AG04449 (cell line): ENCODE measurements around the gene EPB41L3.

Experiments
- CTCF ChIA-PET: fragments of 350-600 bp; formaldehyde crosslinking; extraction: SDS; loops from one replicate; lab custom pipeline; 2021; ENCODE audit warnings: antibody characterized with exemption; lab: Yijun Ruan, JAX
- POLR2A ChIA-PET: fragments of 400-600, 350-600 bp; formaldehyde crosslinking; extraction: SDS; loops from one replicate; lab custom pipeline; 2020; ENCODE audit warnings: antibody characterized with exemption, inconsistent platforms; lab: Yijun Ruan, JAX
- DNase-seq: peaks from one replicate; pipeline ENCODE4 v3.0.0-alpha.2; 2010; ENCODE audit warnings: low read depth, low spot score
- H3K4me3 ChIP-seq: 2 replicates; pipeline ENCODE4 v1.5.1; 2011; ENCODE audit warnings: low read depth, mild to moderate bottlenecking, control low read depth, low read length
- TF ChIP-seq, protein P1 (sequence below): IDR thresholded peaks from one replicate; pipeline ENCODE4 v1.5.1; 2011; ENCODE audit warnings: mild to moderate bottlenecking, moderate library complexity, low read length, control low read depth, inconsistent platforms; ENCODE audit not compliant: insufficient read depth; ENCODE audit errors: missing control alignments

The EPB41L3 gene

DNA sequence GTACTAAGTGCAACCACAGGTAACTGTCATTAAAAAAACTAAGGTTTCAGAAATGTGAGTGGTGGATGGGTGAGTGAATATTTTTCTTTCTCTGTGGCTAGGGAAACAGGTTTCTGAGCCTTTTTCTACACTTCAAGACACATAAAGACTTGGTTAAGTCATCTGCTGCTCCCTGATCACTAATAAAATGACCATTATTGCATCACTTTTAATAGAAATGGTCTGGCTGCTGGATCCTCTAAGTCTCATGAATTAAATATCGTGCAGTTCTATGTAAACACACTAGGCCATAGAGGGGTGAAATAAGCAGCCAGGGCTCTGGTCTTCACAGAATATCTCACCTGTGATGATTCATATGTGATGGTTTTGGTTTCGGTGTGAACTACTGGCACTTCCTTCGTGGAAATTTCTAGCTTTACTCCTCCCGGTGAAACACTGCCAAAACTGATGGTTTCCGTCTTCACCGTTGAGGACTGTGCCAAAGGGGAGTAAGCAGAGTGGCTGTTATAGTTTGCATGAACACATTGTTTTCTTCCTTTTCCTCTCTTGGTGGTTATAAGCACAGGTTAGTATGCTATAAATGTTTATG, 147.8 kb downstream of the EPB41L3 start:
- no peak overlapping the region for H3K4me3 ChIP-seq
- ChIA-PET POLR2A (no interaction called here), CTCF (no interaction called here)
- TF ChIP-seq, protein P1, sequence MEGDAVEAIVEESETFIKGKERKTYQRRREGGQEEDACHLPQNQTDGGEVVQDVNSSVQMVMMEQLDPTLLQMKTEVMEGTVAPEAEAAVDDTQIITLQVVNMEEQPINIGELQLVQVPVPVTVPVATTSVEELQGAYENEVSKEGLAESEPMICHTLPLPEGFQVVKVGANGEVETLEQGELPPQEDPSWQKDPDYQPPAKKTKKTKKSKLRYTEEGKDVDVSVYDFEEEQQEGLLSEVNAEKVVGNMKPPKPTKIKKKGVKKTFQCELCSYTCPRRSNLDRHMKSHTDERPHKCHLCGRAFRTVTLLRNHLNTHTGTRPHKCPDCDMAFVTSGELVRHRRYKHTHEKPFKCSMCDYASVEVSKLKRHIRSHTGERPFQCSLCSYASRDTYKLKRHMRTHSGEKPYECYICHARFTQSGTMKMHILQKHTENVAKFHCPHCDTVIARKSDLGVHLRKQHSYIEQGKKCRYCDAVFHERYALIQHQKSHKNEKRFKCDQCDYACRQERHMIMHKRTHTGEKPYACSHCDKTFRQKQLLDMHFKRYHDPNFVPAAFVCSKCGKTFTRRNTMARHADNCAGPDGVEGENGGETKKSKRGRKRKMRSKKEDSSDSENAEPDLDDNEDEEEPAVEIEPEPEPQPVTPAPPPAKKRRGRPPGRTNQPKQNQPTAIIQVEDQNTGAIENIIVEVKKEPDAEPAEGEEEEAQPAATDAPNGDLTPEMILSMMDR = no peak
- DNase-seq = no peak

DNA sequence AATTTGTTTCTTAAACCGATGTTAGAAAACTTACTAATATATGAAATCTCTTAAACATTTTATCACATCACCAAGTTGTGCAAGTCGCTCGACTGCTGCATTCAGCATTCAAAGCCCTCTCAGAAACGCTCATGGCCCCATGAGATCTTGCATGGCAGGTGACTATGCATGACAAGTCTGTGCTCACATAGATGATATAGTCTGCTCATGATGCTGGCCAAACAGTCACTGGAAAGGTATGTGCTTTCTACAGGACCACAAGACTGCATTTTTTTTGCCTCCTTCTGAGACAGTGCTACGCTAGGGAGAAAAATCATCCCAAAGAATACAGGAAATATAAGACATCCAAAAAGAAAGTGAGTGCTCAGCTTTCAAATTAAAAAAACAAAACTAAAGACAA, 150.0 kb downstream of the EPB41L3 start:
- peak; percentile 10 for DNase-seq
- ChIA-PET CTCF (no interaction called here), POLR2A (no interaction called here)
- TF ChIP-seq, protein P1 = no peak
- no peak overlapping the region for H3K4me3 ChIP-seq

DNA sequence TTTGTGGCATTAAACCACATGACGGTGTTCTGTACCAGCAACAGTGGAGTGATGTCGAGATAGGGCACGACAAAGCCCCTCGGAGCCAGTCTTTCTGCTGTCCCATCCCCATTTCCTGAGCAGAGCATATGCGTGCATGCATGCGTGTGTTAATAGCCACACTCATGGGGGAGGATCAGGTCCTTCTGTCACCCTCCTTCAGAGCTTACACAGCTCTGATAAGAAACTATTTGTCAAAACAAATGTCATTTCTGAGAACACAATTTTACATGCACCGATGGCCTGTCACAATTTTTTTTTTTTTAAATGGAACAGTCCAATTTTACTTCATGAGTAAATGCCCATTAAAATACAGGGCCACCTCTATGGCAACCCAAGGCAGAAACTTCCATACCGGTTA, 152.4 kb downstream of the EPB41L3 start:
- POLR2A ChIA-PET = no interaction called here
- TF ChIP-seq, protein P1 = no peak
- CTCF ChIA-PET = no interaction called here
- no peak for DNase-seq
- H3K4me3 ChIP-seq = no peak overlapping the region

DNA sequence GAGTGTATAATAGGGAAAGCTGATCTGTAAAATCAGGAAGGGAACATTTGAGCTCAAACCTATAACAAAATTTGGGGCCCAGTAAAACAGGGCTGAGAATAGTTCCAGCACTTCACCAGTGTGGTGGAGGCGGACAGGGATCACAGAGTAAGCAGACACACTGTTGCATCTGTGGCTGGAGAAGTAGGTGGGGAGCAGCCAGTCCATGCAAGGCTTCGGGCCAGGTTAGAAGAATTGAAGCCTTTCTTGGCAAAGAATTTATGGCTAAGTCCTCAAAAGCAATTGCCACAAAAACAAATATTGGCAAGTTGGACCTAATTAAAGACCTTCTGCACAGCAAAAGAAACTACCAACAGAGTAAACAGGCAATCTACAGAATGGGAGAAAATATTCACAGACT, 154.4 kb downstream of the EPB41L3 start:
- H3K4me3 ChIP-seq = no peak overlapping the region
- DNase-seq = no peak
- ChIA-PET POLR2A (no interaction called here), CTCF (no interaction called here)
- TF ChIP-seq, protein P1 = no peak

DNA sequence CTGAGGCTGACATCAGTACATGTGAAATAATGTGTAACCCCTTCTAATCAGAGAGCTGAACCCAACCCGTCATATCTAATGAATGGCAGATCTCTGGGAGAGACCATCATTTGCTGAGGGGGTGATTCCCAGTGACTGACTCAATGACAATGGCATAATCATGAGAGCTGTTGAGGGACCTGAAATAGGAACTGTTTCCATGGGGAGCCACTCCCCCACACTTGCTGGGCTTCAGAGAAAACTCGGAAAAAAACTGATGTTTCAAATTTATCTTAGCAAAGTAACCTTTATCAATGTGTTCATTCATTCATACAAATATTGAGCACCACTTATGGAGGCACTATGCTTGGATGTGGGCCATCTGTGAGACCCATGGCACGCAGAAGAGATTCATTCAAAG, 154.9 kb downstream of the EPB41L3 start:
- TF ChIP-seq, protein P1 = no peak
- no peak for DNase-seq
- ChIA-PET CTCF (no interaction called here), POLR2A (no interaction called here)
- H3K4me3 ChIP-seq = no peak overlapping the region

DNA sequence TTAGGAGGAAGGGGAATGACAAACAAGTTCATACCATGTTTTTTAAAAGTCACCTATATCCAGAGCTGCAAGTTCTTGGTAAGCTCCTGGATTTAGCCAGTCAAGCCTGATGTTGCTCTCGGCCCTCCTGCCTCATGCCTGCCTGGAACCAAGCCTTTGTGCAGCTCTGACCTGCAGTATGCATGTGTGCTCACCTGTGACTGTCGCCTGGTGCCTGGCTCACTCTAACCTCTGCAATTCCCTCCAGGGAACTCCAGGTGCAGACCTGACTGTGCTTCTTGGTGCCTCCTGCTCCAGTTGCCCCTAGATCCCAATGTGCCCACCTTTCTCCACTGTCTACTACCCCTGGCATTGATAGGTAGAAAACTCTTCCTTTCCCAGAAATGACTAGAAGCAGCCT, 163.2 kb downstream of the EPB41L3 start:
- CTCF ChIA-PET = no interaction called here
- no peak for DNase-seq
- no peak overlapping the region for H3K4me3 ChIP-seq
- POLR2A ChIA-PET = no interaction called here
- TF ChIP-seq, protein P1 = no peak
